NCI-H2029 (cell line): ENCODE results near the gene SBNO1.
"Not testable (repeated sequence)": the region's sequence is repeated elsewhere in the genome, so short reads cannot be mapped to it uniquely, and the experiment has no call there.

ENCODE experiments used
- DNase-seq: peaks from one replicate; lab custom pipeline; 2025; lab: John Stamatoyannopoulos, UW

Gene SBNO1

GRCh38 chr12:123388951-123389559 lies 24.4 kb upstream of the SBNO1 start:
- DNase-seq = no peak

- DNase-seq = peak; percentile 44
These were observed 23.7 kb upstream of the SBNO1 start for GRCh38 chr12:123388177-123388950.

- no peak for DNase-seq
These were observed 23.0 kb upstream of the SBNO1 start for GRCh38 chr12:123387508-123388176.

- DNase-seq = not testable (repeated sequence)
These were observed 20.9 kb upstream of the SBNO1 start for GRCh38 chr12:123385536-123385935.

- DNase-seq = no peak
These were observed 20.3 kb upstream of the SBNO1 start for GRCh38 chr12:123384994-123385376.

- no peak for DNase-seq
These were observed 19.8 kb upstream of the SBNO1 start for GRCh38 chr12:123384318-123384993.

GRCh38 chr12:123382684-123383083 lies 18.0 kb upstream of the SBNO1 start:
- DNase-seq = no peak

GRCh38 chr12:123379391-123379790 lies 14.7 kb upstream of the SBNO1 start:
- no peak for DNase-seq

GRCh38 chr12:123372415-123372814 lies 7.8 kb upstream of the SBNO1 start:
- DNase-seq = not testable (repeated sequence)

GRCh38 chr12:123371667-123372368 lies 7.2 kb upstream of the SBNO1 start:
- not testable (repeated sequence) for DNase-seq

GRCh38 chr12:123369229-123369628 lies 4.6 kb upstream of the SBNO1 start:
- DNase-seq = no peak

- DNase-seq = not testable (repeated sequence)
These were observed 3.8 kb upstream of the SBNO1 start for GRCh38 chr12:123368431-123368830.

- DNase-seq = no peak
These were observed 2.9 kb upstream of the SBNO1 start for GRCh38 chr12:123367511-123367910.

- DNase-seq = peak; percentile 99
These were observed 624 bp upstream of the SBNO1 start for GRCh38 chr12:123365025-123365917.

GRCh38 chr12:123363740-123364531 lies 711 bp downstream of the SBNO1 start:
- peak; percentile 16 for DNase-seq

- DNase-seq = peak; percentile 16
These were observed 1.3 kb downstream of the SBNO1 start for GRCh38 chr12:123363390-123363739.

- no peak for DNase-seq
These were observed 6.6 kb downstream of the SBNO1 start for GRCh38 chr12:123358035-123358434.

GRCh38 chr12:123356159-123356670 lies 8.4 kb downstream of the SBNO1 start:
- no peak for DNase-seq

- DNase-seq = no peak
These were observed 10.0 kb downstream of the SBNO1 start for GRCh38 chr12:123354600-123354999.

GRCh38 chr12:123351349-123351748 lies 13.3 kb downstream of the SBNO1 start:
- DNase-seq = no peak
